GM21367 (cell line): ENCODE measurements around the gene THEMIS2.
"Not testable (repeated sequence)": the region's sequence is repeated elsewhere in the genome, so short reads cannot be mapped to it uniquely, and the experiment has no call there.

ENCODE experiments used
- ATAC-seq: cut with Tn5 transposase; IDR thresholded peaks from one replicate; pipeline ENCODE4 v1.9.1; 2021; ENCODE audit not compliant: unreplicated experiment

The THEMIS2 gene

GRCh38 chr1:27862671-27863537 is 9.4 kb upstream of the THEMIS2 start:
- ATAC-seq = no peak

- no peak for ATAC-seq
These were observed 8.8 kb upstream of the THEMIS2 start for GRCh38 chr1:27863538-27863915.

GRCh38 chr1:27864264-27864895 is 8.0 kb upstream of the THEMIS2 start:
- no peak for ATAC-seq

GRCh38 chr1:27865821-27866220 is 6.5 kb upstream of the THEMIS2 start:
- ATAC-seq = no peak

- ATAC-seq = no peak
These were observed 3.8 kb upstream of the THEMIS2 start for GRCh38 chr1:27868556-27868931.

GRCh38 chr1:27868932-27869718 is 3.2 kb upstream of the THEMIS2 start:
- no peak for ATAC-seq

- no peak for ATAC-seq
These were observed 2.6 kb upstream of the THEMIS2 start for GRCh38 chr1:27869719-27870085.

- ATAC-seq = not testable (repeated sequence)
These were observed 1.3 kb upstream of the THEMIS2 start for GRCh38 chr1:27871076-27871475.

GRCh38 chr1:27872802-27873551 is 633 bp downstream of the THEMIS2 start:
- ATAC-seq = no peak

- no peak for ATAC-seq
These were observed 1.5 kb downstream of the THEMIS2 start for GRCh38 chr1:27873671-27874384.

- no peak for ATAC-seq
These were observed 4.2 kb downstream of the THEMIS2 start for GRCh38 chr1:27876341-27877114.

- no peak for ATAC-seq
These were observed 4.7 kb downstream of the THEMIS2 start for GRCh38 chr1:27877115-27877416.

- no peak for ATAC-seq
These were observed 5.7 kb downstream of the THEMIS2 start for GRCh38 chr1:27878039-27878438.

- ATAC-seq = no peak
These were observed 6.5 kb downstream of the THEMIS2 start for GRCh38 chr1:27878787-27879335.

- ATAC-seq = no peak
These were observed 7.2 kb downstream of the THEMIS2 start for GRCh38 chr1:27879374-27880082.

- ATAC-seq = no peak
These were observed 10.2 kb downstream of the THEMIS2 start for GRCh38 chr1:27882543-27882903.

GRCh38 chr1:27883536-27883935 is 11.2 kb downstream of the THEMIS2 start:
- ATAC-seq = no peak

- no peak for ATAC-seq
These were observed 11.9 kb downstream of the THEMIS2 start for GRCh38 chr1:27884006-27884954.
